Epithelial cell of proximal tubule (primary cell): Measurements from ENCODE around the gene NUMB. TPM values are rescaled to one million over a fixed set of nuclear protein-coding genes. Genes with fewer than 3 reads are reported as not detected.

Experiments
- DNase-seq: peaks from one replicate; pipeline ENCODE4 v3.0.0-alpha.2; 2011; ENCODE audit warnings: low read depth
- H3K4me3 ChIP-seq: 2 replicates; pipeline ENCODE4 v1.5.1; 2011; ENCODE audit warnings: low read depth, mild to moderate bottlenecking, low read length
- total RNA-seq: library from RNA; depleted of rRNA; stranded (reverse); fragments of >200 nt; gene quantifications from 2 replicates; pipeline ENCODE4 v1.2.3, GENCODE V29; 2015
- TF ChIP-seq, protein P1 (sequence below): conservative IDR thresholded peaks from 2 replicates; pipeline ENCODE4 v1.5.1; 2012; ENCODE audit warnings: low read depth, mild to moderate bottlenecking, low read length

NUMB gene
- total RNA-seq, 1 donor from 2014 or later, result 23.1 TPM

DNA sequence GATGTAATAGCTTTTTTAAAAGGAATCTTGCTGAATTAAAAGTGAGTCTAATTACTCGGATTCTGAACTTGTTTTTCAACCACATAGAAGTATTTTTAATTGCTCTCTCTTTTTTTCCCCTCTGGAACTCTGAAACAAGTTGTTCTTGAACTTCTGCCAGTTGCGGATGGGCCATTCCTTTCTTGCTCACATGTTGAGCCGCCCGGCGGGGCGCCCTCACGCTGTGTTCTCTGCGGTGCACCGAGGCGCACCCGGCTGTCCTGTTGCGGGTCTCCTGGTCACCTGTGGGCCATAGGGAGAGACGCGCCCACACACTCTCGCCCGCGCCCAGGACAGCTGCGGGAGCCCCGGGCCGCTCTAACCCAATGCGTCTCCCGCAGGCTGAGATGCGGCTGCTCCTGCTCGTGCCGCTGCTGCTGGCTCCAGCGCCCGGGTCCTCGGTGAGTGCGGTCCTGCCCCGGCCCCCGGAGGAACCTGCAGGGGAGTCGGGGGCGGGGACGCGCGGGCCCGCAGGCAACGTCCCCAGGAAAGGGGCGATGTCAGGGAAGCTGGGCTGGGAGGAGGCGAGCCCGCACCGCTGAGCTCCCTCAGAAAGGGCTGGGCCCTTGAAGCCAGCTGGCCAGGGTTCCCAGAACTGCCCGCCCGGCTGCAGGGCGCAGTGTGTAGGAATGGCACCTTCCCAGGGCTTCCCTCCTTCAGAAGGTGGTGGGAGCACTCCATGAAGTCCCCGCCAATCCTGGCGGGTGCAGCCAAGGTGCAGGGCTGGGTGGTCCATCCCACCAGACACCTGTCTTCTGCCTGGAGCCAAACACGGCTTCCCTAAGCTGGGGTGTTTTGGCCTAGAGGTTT lies 218.7 kb downstream of the NUMB start:
- no peak for DNase-seq
- TF ChIP-seq, protein P1, sequence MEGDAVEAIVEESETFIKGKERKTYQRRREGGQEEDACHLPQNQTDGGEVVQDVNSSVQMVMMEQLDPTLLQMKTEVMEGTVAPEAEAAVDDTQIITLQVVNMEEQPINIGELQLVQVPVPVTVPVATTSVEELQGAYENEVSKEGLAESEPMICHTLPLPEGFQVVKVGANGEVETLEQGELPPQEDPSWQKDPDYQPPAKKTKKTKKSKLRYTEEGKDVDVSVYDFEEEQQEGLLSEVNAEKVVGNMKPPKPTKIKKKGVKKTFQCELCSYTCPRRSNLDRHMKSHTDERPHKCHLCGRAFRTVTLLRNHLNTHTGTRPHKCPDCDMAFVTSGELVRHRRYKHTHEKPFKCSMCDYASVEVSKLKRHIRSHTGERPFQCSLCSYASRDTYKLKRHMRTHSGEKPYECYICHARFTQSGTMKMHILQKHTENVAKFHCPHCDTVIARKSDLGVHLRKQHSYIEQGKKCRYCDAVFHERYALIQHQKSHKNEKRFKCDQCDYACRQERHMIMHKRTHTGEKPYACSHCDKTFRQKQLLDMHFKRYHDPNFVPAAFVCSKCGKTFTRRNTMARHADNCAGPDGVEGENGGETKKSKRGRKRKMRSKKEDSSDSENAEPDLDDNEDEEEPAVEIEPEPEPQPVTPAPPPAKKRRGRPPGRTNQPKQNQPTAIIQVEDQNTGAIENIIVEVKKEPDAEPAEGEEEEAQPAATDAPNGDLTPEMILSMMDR, result no peak
- H3K4me3 ChIP-seq, result peak overlapping the region; percentile 72

DNA sequence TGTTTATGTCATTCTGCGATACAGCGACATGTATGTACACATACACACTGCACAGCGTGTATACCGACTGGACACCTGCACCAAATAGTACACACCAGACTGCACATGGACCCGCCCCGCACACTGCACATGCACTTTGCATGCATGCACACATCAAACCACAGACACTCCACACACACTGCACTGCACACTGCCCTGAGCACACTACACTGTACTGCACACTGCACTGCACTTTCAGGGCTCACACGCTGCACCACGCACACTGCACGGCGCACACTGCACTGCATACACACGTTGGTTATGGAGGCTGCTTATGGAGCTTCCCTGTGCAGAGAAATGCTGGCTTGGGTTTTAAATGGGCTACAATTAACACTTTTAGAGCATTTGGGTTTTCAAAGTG lies 219.4 kb downstream of the NUMB start:
- TF ChIP-seq, protein P1, result no peak
- H3K4me3 ChIP-seq, result peak overlapping the region; percentile 72
- DNase-seq, result no peak

DNA sequence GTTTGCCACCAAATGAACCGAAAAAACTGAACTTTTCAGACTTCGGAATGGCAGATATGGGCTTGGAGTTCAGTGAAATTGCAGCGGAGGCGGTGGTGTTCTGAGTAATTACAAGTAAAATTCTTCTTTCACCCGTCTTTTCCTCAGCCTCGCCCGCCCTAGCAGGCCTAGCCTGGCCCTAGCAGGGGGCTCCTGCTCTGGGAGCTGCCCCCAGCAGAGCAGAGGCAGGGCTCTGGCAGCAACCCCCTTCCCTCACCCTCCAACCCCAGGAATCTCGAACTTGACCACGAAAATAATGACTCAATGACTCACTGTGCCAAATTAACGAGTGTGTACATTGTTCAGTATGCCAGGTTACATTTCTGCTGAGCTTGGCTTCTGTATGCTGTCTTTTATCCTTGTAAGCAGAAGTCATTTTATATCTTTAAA lies 219.9 kb downstream of the NUMB start:
- H3K4me3 ChIP-seq, result peak overlapping the region; percentile 72
- no peak for DNase-seq

DNA sequence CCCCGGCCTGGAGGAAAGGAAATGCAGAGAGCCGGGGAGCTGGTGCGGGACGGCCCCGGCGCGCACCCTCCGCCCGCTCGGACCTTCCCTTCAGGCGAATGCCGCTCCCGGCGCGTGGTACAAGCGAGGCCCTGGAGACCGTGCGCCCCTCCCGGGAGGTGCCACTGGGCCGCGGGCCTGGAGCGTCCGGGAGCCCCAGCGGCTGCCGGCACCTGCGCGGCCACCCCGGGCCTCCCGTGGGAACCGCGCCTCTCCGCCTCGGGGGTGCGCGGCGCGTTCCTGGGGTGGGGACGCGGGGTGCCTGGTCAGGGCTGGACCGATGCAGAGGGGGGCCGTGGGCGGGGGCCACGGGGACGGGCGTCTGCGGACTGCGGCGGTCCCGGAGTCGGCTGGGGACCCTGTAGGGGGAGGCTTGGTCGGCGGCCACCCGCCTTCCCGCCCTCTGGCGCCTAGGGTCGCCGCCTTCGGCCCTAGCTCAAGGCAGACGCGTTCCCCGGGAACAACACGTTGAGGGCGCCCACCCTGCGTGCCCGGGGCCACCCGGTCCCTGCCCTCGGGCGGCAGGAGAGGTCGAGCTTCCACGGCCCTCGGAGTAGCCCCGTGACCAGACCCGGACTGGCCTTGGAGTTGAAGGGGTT lies 220.4 kb downstream of the NUMB start:
- no peak for DNase-seq

More for the DNA sequence above, 219.9 kb downstream of the NUMB start:
- TF ChIP-seq, protein P1, result no peak

DNA sequence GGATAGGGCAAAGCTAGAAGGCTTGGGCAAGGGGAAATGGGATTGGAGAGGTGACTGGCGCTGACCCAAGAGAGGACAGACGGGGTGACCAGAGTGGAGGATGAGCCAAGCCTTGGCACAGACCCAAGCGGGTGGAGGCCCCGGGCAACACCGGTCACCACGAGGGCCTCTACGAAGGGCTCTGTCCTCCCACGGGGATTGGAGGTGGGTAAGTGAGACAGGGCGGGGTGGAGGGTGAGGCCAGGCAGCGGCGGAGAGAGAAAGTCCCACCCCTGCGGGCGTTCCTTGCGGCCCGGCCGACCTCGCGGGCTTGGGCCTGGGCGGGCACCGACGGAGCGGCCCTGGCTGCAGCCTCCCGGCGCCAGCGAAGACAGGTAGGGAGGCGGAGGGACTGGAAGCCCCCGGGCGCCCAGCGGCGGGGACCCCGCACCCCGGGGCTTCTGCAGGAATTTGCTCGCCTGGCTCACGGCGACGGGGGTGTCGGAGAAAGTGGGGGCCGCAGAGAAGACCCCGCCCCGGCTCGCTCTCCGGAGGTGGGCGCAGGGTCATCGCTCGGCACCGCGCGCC lies 221.0 kb downstream of the NUMB start, which contains the start of gene PAPLN:
Gene PAPLN, plus strand, starts transcription at position 288 of the 567 bp plus-strand sequence. CDS start 2,273 bp downstream, outside the sequence.
- peak within 1 kb of the TSS; percentile 72 for H3K4me3 ChIP-seq
- DNase-seq, result no peak
- TF ChIP-seq, protein P1, result no peak

More for the DNA sequence above, 220.4 kb downstream of the NUMB start:
- peak overlapping the region; percentile 72 for H3K4me3 ChIP-seq
- TF ChIP-seq, protein P1, result no peak

DNA sequence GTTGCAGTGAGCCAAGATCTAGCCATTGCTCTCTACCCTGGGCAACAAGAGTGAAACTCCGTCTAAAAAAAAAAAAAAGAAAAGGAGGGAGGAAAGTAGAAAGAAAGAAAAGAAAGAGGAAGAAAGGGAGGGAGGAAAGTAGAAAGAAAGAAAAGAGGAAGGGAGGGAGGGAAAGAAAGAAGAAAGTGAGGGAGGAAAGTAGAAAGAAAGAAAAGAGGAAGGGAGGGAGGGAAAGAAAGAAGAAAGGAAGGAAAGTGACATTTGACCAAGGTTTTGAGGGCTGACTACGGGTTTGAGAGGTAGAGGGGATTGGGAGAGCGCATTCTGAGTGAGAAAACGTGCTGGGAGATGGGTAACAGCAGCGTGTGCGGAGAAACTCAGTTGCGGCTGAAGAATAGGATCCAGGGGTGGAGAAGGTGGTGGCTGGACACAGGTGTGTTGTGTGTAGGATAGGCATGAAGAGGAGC lies 221.6 kb downstream of the NUMB start:
- no peak for DNase-seq
- TF ChIP-seq, protein P1, result no peak
- peak overlapping the region; percentile 72 for H3K4me3 ChIP-seq
